HG03066 (cell line): ENCODE measurements around the gene FLT3LG.

Experiments used
- ATAC-seq: cut with Tn5 transposase; IDR thresholded peaks from one replicate; pipeline ENCODE4 v1.9.1; 2021; ENCODE audit warnings: low read depth; ENCODE audit not compliant: unreplicated experiment

Gene FLT3LG

GRCh38 chr19:49507803-49508494 is 33.9 kb downstream of the FLT3LG start:
- no peak for ATAC-seq

GRCh38 chr19:49512970-49513745 is 39.1 kb downstream of the FLT3LG start:
- ATAC-seq = no peak

DNA sequence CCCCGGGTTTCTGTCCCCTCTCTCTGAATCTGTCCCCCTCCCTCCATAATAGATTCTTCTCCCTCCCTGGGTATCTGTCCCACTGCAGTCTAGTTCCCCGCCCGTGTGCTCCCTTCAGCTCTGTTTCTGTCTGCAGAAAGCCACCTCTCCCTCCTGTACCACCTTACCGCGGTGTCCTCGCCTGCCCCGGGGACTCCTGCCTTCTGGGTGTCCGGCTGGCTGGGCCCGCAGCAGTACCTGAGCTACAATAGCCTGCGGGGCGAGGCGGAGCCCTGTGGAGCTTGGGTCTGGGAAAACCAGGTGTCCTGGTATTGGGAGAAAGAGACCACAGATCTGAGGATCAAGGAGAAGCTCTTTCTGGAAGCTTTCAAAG is 39.7 kb downstream of the FLT3LG start:
- no peak for ATAC-seq

DNA sequence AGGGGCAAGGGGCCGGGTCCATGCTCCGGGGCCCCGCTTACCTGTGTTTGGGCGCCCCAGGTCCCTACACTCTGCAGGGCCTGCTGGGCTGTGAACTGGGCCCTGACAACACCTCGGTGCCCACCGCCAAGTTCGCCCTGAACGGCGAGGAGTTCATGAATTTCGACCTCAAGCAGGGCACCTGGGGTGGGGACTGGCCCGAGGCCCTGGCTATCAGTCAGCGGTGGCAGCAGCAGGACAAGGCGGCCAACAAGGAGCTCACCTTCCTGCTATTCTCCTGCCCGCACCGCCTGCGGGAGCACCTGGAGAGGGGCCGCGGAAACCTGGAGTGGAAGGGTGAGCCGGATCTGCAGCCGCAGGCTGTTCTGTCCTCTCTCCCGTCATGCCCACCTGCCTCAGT is 40.1 kb downstream of the FLT3LG start:
- no peak for ATAC-seq

GRCh38 chr19:49515767-49516166 is 41.8 kb downstream of the FLT3LG start:
- ATAC-seq = no peak

GRCh38 chr19:49518033-49518432 is 44.0 kb downstream of the FLT3LG start:
- no peak for ATAC-seq

- no peak for ATAC-seq
These were observed 46.8 kb downstream of the FLT3LG start for GRCh38 chr19:49520705-49521319.

- no peak for ATAC-seq
These were observed 50.9 kb downstream of the FLT3LG start for GRCh38 chr19:49524812-49525455.

- ATAC-seq = no peak
These were observed 54.3 kb downstream of the FLT3LG start for GRCh38 chr19:49528211-49528771.

- no peak for ATAC-seq
These were observed 56.7 kb downstream of the FLT3LG start for GRCh38 chr19:49530708-49531107.

GRCh38 chr19:49533551-49534488 is 59.8 kb downstream of the FLT3LG start:
- ATAC-seq = peak; percentile 69

DNA sequence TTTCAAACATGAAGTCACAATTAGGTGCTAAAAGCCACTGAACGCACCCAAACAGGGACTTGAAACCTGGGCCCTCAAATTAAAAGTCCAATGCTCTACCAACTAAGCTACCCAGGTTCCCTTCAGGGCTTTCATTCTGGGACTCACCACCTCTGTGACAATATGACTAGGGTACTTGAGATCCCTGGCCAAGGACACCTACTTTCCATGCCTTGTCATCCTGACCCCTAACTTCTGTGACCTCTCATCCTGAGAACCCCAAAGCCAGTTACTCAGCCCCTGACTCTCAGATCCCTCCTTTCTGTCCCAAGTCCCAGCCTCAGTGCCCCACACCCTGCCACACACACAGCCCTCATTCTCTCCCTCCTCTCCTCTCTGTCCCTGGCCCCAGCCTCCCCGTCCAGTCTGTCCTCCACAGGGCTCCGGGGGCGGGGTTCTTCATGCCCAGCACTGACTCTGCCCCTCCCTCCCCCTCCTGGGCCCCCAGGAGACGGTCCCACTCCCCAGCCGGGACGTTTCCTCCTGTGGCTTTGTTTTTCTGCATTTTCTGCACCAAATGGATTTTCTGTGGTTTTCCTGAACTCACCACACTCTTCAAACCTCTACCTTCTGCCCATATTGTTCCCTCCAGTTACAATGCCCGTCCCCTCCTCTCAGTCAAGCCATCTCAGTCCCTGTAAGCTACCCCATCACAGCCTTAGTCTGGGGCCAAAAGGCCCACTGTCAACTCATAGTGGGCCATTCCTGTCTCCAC is 60.8 kb downstream of the FLT3LG start:
- no peak for ATAC-seq
